K562 (cell line): Measurements from ENCODE around the gene ZDHHC14. TPM values are rescaled to one million over a fixed set of nuclear protein-coding genes. Genes with fewer than 3 reads are reported as not detected.

Source experiments
- CBX5 ChIP-seq: IDR thresholded peaks from 2 replicates; pipeline ENCODE4 v1.6.1; 2014; ENCODE audit warnings: low read depth, borderline replicate concordance
- CC2D1A ChIP-seq: fragments of 450-650 bp; IDR thresholded peaks from 2 replicates; pipeline ENCODE4 v1.6.1; 2017; ENCODE audit warnings: mild to moderate bottlenecking
- CHD2 ChIP-seq: IDR thresholded peaks from 2 replicates; pipeline ENCODE4 v1.6.1; 2011; ENCODE audit warnings: low read depth, low read length
- EGR1 ChIP-seq: fragments of 450-650 bp; conservative IDR thresholded peaks from 2 replicates; pipeline ENCODE4 v1.6.1; 2017; ENCODE audit warnings: mild to moderate bottlenecking
- FOXP1 ChIP-seq: sonication (generic); formaldehyde crosslinking; IDR thresholded peaks from 2 replicates; pipeline ENCODE4 v1.8.0; 2022; ENCODE audit warnings: mild to moderate bottlenecking, missing genetic modification reagents
- JUND ChIP-seq, 2 experiments: IDR thresholded peaks; 2 replicates in 1 of 2; 3 replicates in 1 of 2; pipeline ENCODE4 v1.6.1; 2011; ENCODE audit warnings: borderline replicate concordance in 2 of 2, low read depth in 2 of 2, low read length in 2 of 2, improper control_type of control experiment in 1 of 2, missing biosample characterization in 1 of 2, missing genetic modification characterization in 1 of 2, missing genetic modification reagents in 1 of 2
- KDM5B ChIP-seq: fragments of 200-600 bp; sonication (generic); IDR thresholded peaks from 2 replicates; pipeline ENCODE4 v1.6.1; 2012; ENCODE audit warnings: low read depth, mild to moderate bottlenecking, moderate library complexity, low read length, control low read depth, inconsistent platforms; ENCODE audit not compliant: insufficient replicate concordance
- KHSRP ChIP-seq: fragments of 450-650 bp; IDR thresholded peaks from 2 replicates; pipeline ENCODE4 v1.6.1; 2017
- MAFG ChIP-seq: fragments of 450-650 bp; conservative IDR thresholded peaks from 2 replicates; pipeline ENCODE4 v1.6.1; 2016; ENCODE audit warnings: missing genetic modification characterization, missing compliant biosample characterization
- NFATC3 ChIP-seq: fragments of 450-650 bp; IDR thresholded peaks from 2 replicates; pipeline ENCODE4 v1.6.1; 2017; ENCODE audit warnings: mild to moderate bottlenecking
- NR1H2 ChIP-seq: sonication (generic); formaldehyde crosslinking; IDR thresholded peaks from 2 replicates; pipeline ENCODE4 v1.4.0; 2020; ENCODE audit warnings: mild to moderate bottlenecking, missing genetic modification reagents
- PHF21A ChIP-seq: fragments of 450-650 bp; IDR thresholded peaks from 2 replicates; pipeline ENCODE4 v1.6.1; 2017; ENCODE audit warnings: low read depth, borderline replicate concordance
- PHF8 ChIP-seq: fragments of 200-600 bp; sonication (generic); IDR thresholded peaks from 2 replicates; pipeline ENCODE4 v1.6.1; 2012; ENCODE audit warnings: mixed run types, mild to moderate bottlenecking, inconsistent platforms, low read length, moderate library complexity, borderline replicate concordance
- SP1 ChIP-seq: sonication (generic); formaldehyde crosslinking; IDR thresholded peaks from 2 replicates; pipeline ENCODE4 v1.8.1; 2022; ENCODE audit warnings: mild to moderate bottlenecking, missing genetic modification reagents
- SPI1 ChIP-seq: IDR thresholded peaks from 2 replicates; pipeline ENCODE4 v1.6.1; 2011; ENCODE audit warnings: low read depth, low read length, control low read depth, borderline replicate concordance
- SRSF7 ChIP-seq: fragments of 200-400 bp; formaldehyde crosslinking; optimal IDR thresholded peaks from 2 replicates; pipeline ENCODE3; 2017; ENCODE audit warnings: mild to moderate bottlenecking, low read depth, low read length
- ZKSCAN1 ChIP-seq: fragments of 150-350 bp; IDR thresholded peaks from 2 replicates; pipeline ENCODE4 v1.6.1; 2016; ENCODE audit warnings: low read depth, low read length
- ZNF197 ChIP-seq: fragments of 200-800 bp; sonication (Bioruptor generic); IDR thresholded peaks from 2 replicates; pipeline ENCODE4 v1.6.1; 2016; ENCODE audit warnings: low read depth, missing genetic modification characterization, missing compliant biosample characterization
- ZNF23 ChIP-seq: fragments of 250-450 bp; sonication (Bioruptor Pico); IDR thresholded peaks from 2 replicates; pipeline ENCODE4 v1.4.0; 2020; ENCODE audit warnings: mild to moderate bottlenecking
- polyA plus RNA-seq, 8 experiments: library from polyadenylated mRNA; depleted of rRNA in 4 of 8; stranded (reverse) in 5 of 8; unstranded in 3 of 8; fragments of >200 nt; fragmentation: Nextera tagmentation in 2 of 8; fragmentation: Illumina TruSeq in 1 of 8; extraction: Ambion mirVana in 2 of 8; extraction: Trizol in 1 of 8; gene quantifications; 2 replicates each; pipeline versions ENCODE4 v1.2.1 to v1.2.3, GENCODE V29; 2011 to 2014; ENCODE audit warnings: inconsistent platforms in 1 of 8, missing spikeins in 1 of 8
- total RNA-seq, 7 experiments: library from RNA; depleted of rRNA in 6 of 7; stranded (reverse); fragments of >200 nt in 6 of 7; fragmentation: Illumina TruSeq in 2 of 7; extraction: Trizol in 2 of 7; gene quantifications; 2 replicates each; pipeline versions ENCODE4 v1.2.1 to v1.2.3, GENCODE V29; 2011 to 2021; ENCODE audit warnings: low replicate concordance in 1 of 7
- TF ChIP-seq, protein P1 (sequence below), 3 experiments: fragments of 200-800 bp in 1 of 3; fragments of 250-450 bp in 1 of 3; fragments of 450-650 bp in 1 of 3; sonication (Bioruptor Pico) in 1 of 3; sonication (Bioruptor generic) in 1 of 3; formaldehyde crosslinking in 1 of 3; IDR thresholded peaks; 2 replicates each; pipeline versions ENCODE4 v1.6.1 to v1.8.0; 2016 to 2022; ENCODE audit warnings: mild to moderate bottlenecking in 2 of 3, missing genetic modification characterization in 2 of 3, missing compliant biosample characterization in 1 of 3, moderate library complexity in 1 of 3
- TF ChIP-seq, protein P2 (sequence below): fragments of 250-450 bp; sonication (Bioruptor Pico); IDR thresholded peaks from 2 replicates; pipeline ENCODE4 v1.9.0; 2021; ENCODE audit warnings: mild to moderate bottlenecking
- TF ChIP-seq, protein P3 (sequence below): fragments of 450-650 bp; IDR thresholded peaks from 2 replicates; pipeline ENCODE4 v1.7.0; 2016; ENCODE audit warnings: borderline replicate concordance

ZDHHC14 gene
- total and polyA plus RNA-seq, 9 of the 15 experiments (the other 6 are each of a cell fraction or from before 2014, with no cell fraction given) = 0.92 to 23.1 (median 13.8) TPM

DNA sequence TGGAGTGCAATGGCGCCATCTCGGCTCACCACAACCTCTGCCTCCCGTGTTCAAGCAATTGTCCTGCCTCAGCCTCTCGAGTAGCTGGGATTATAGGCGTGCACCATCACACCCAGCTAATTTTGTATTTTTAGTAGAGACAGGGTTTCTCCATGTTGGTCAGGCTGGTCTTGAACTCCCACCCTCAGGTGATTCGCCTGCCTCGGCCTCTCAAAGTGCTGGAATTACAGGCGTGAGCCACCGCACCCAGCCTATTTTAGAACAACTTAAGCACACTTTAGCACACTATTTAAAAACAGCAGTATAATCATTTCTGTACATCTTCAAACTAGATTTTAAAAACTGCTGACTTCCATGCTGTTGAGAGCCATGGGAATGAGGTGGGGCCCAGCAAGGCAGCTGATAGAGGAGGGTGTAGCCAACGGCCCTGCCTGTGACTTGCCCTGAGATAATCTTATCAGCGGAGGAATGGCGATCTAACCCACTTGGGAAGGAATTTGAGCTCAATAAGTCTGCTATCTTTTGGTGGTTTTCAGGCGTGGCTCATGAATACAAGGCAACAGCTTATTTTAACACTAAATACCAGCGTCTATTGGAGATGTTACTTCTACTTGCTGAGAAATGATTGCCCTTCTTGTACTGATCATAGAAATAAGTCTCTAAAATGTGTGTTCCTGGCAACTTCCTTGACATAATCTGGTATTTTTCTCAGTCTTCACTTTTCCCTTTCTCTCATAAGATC lies 12.1 kb downstream of the ZDHHC14 start (continued):
- TF ChIP-seq SP1 (CRISPR knock-in tag) (no peak; the same call in none of the 2 replicates), ZKSCAN1 (no peak), SRSF7 (no peak), PHF8 (no peak), ZNF197 (peak; percentile 85; the same call in 1 of the 2 replicates), CHD2 (no peak), NFATC3 (peak; percentile 29; the same call in 1 of the 2 replicates), KHSRP (no peak), JUND (IDR thresholded peaks at IDR 0.05; ENCODE audit: borderline replicate concordance, low read depth, low read length) (peak; percentile 83), JUND (tag; IDR thresholded peaks at IDR 0.05; ENCODE audit: borderline replicate concordance, low read depth, low read length) (peak; percentile 74; the same call in 2 of the 3 replicates), SPI1 (no peak), PHF21A (no peak), CBX5 (0 out of 2 replicates have a peak, but pooled peaks have one; percentile 56), EGR1 (no peak), ZNF23 (CRISPR knock-in tag) (no peak), MAFG (tag) (peak; percentile 67), KDM5B (no peak), CC2D1A (no peak), NR1H2 (CRISPR knock-in tag) (0 out of 2 replicates have a peak, but pooled peaks have one; percentile 12), FOXP1 (CRISPR knock-in tag) (0 out of 2 replicates have a peak, but pooled peaks have one; percentile 48)
- TF ChIP-seq, protein P1, sequence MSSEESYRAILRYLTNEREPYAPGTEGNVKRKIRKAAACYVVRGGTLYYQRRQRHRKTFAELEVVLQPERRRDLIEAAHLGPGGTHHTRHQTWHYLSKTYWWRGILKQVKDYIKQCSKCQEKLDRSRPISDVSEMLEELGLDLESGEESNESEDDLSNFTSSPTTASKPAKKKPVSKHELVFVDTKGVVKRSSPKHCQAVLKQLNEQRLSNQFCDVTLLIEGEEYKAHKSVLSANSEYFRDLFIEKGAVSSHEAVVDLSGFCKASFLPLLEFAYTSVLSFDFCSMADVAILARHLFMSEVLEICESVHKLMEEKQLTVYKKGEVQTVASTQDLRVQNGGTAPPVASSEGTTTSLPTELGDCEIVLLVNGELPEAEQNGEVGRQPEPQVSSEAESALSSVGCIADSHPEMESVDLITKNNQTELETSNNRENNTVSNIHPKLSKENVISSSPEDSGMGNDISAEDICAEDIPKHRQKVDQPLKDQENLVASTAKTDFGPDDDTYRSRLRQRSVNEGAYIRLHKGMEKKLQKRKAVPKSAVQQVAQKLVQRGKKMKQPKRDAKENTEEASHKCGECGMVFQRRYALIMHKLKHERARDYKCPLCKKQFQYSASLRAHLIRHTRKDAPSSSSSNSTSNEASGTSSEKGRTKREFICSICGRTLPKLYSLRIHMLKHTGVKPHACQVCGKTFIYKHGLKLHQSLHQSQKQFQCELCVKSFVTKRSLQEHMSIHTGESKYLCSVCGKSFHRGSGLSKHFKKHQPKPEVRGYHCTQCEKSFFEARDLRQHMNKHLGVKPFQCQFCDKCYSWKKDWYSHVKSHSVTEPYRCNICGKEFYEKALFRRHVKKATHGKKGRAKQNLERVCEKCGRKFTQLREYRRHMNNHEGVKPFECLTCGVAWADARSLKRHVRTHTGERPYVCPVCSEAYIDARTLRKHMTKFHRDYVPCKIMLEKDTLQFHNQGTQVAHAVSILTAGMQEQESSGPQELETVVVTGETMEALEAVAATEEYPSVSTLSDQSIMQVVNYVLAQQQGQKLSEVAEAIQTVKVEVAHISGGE (CRISPR knock-in tag; IDR thresholded peaks at IDR 0.05) = peak in 1 of 3 experiments; percentile 64; a peak in 1 of 6 replicates
- TF ChIP-seq, protein P2, sequence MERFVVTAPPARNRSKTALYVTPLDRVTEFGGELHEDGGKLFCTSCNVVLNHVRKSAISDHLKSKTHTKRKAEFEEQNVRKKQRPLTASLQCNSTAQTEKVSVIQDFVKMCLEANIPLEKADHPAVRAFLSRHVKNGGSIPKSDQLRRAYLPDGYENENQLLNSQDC = no peak
- TF ChIP-seq, protein P3, sequence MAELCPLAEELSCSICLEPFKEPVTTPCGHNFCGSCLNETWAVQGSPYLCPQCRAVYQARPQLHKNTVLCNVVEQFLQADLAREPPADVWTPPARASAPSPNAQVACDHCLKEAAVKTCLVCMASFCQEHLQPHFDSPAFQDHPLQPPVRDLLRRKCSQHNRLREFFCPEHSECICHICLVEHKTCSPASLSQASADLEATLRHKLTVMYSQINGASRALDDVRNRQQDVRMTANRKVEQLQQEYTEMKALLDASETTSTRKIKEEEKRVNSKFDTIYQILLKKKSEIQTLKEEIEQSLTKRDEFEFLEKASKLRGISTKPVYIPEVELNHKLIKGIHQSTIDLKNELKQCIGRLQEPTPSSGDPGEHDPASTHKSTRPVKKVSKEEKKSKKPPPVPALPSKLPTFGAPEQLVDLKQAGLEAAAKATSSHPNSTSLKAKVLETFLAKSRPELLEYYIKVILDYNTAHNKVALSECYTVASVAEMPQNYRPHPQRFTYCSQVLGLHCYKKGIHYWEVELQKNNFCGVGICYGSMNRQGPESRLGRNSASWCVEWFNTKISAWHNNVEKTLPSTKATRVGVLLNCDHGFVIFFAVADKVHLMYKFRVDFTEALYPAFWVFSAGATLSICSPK = no peak
